HepG2 (cell line): ENCODE data around the gene S1PR3. TPM values are rescaled to one million over a fixed set of nuclear protein-coding genes. Genes with fewer than 3 reads are reported as not detected.

Experiments used
- ATAC-seq: fragments of 200-7000 bp; cut with Tn5 transposase; 3 replicates; pipeline ENCODE4 v1.9.1; 2020; ENCODE audit warnings: mild to moderate bottlenecking, moderate library complexity
- BruUV-seq: library from RNA; stranded (reverse); fragments of 400-500 nt; replicated peaks from 2 replicates; lab custom pipeline; 2021; lab: Mats Ljungman, UMichigan
- CTCF ChIA-PET: fragments of 300-600 bp; formaldehyde crosslinking; extraction: SDS; loops from one replicate; lab custom pipeline; 2021; ENCODE audit warnings: low total read pairs, inconsistent platforms, low intra/inter-chr PET ratio; lab: Yijun Ruan, JAX
- POLR2A ChIA-PET: fragments of 350-600 bp; sonication (Branson Sonifier 250); formaldehyde crosslinking; loops from one replicate; lab custom pipeline; 2020; ENCODE audit warnings: antibody characterized with exemption, inconsistent platforms; lab: Yijun Ruan, JAX
- DNase-seq: peaks from one replicate; pipeline ENCODE4 v3.0.0-alpha.2; 2015; ENCODE audit warnings: low spot score
- FAIRE-seq: peaks from 3 replicates; lab custom pipeline; 2011; peaks lifted over from hg19 to GRCh38; lab: Jason Lieb, UNC
- H2AFZ ChIP-seq: one replicate; pipeline ENCODE4 v1.6.1; 2011; ENCODE audit warnings: low read length, inconsistent platforms
- H3K27ac ChIP-seq: fragments of 300-600 bp; 3 replicates; pipeline ENCODE4 v1.8.0; 2011; ENCODE audit warnings: mixed run types, mild to moderate bottlenecking, mixed read lengths, low read length, inconsistent platforms; ENCODE audit not compliant: insufficient read depth; ENCODE audit errors: extremely low read length
- H3K27me3 ChIP-seq, 2 experiments: fragments of 200-600 bp in 1 of 2; 2 replicates in 1 of 2; 3 replicates in 1 of 2; pipeline versions ENCODE4 v1.6.0 to v1.8.0; 2011; ENCODE audit warnings: low read length in 2 of 2, mild to moderate bottlenecking in 2 of 2, moderate library complexity in 2 of 2, inconsistent platforms in 1 of 2; ENCODE audit not compliant: insufficient read depth in 2 of 2, control insufficient read depth in 1 of 2
- H3K36me3 ChIP-seq, 2 experiments: fragments of 200-600 bp in 1 of 2; replicated peaks in 1 of 2; 2 replicates in 1 of 2; 3 replicates in 1 of 2; pipeline versions ENCODE4 v1.5.1 to v1.8.0; 2011; ENCODE audit warnings: low read length in 2 of 2, inconsistent platforms in 1 of 2; ENCODE audit not compliant: insufficient read depth in 2 of 2, control insufficient read depth in 1 of 2
- H3K4me1 ChIP-seq: 2 replicates; pipeline ENCODE4 v1.5.1; 2012; ENCODE audit warnings: low read length, inconsistent platforms; ENCODE audit not compliant: insufficient read depth
- H3K4me2 ChIP-seq: 2 replicates; pipeline ENCODE4 v1.6.0; 2011; ENCODE audit warnings: low read depth, low read length, inconsistent platforms
- H3K4me3 ChIP-seq, 3 experiments: fragments of 200-600 bp in 1 of 3; sonication (generic), shearing (Covaris generic) in 1 of 3; replicated peaks in 1 of 3; 2 replicates each; pipeline ENCODE4 v1.5.1; 2011 to 2016; ENCODE audit warnings: low read length in 3 of 3, inconsistent platforms in 2 of 3, low read depth in 2 of 3, mild to moderate bottlenecking in 2 of 3, control low read depth in 1 of 3, mixed read lengths in 1 of 3; ENCODE audit not compliant: insufficient read depth in 1 of 3
- H3K79me2 ChIP-seq: one replicate; pipeline ENCODE4 v1.6.1; 2011; ENCODE audit warnings: low read length, inconsistent platforms; ENCODE audit not compliant: insufficient read depth
- H3K9ac ChIP-seq: 2 replicates; pipeline ENCODE4 v1.6.0; 2011; ENCODE audit warnings: mild to moderate bottlenecking, low read depth, low read length, inconsistent platforms; ENCODE audit not compliant: insufficient read depth
- H3K9me3 ChIP-seq: 2 replicates; pipeline ENCODE4 v1.5.1; 2012; ENCODE audit warnings: mild to moderate bottlenecking, low read length
- H4K20me1 ChIP-seq: 2 replicates; pipeline ENCODE4 v1.6.0; 2011; ENCODE audit warnings: inconsistent platforms, mild to moderate bottlenecking, low read length, moderate library complexity; ENCODE audit not compliant: insufficient read depth
- ARNTL ChIP-seq: sonication (generic); formaldehyde crosslinking; IDR thresholded peaks from 2 replicates; pipeline ENCODE4 v1.4.0; 2020; ENCODE audit warnings: mild to moderate bottlenecking, missing genetic modification reagents
- GLI4 ChIP-seq: sonication (generic); formaldehyde crosslinking; IDR thresholded peaks from 2 replicates; pipeline ENCODE4 v1.5.1; 2020; ENCODE audit warnings: missing genetic modification reagents, mild to moderate bottlenecking, moderate library complexity, borderline replicate concordance
- HOXA9 ChIP-seq: sonication (generic); formaldehyde crosslinking; IDR thresholded peaks from 2 replicates; pipeline ENCODE4 v1.8.1; 2022; ENCODE audit warnings: missing genetic modification reagents, mild to moderate bottlenecking, moderate library complexity, borderline replicate concordance
- ZNF253 ChIP-seq: sonication (generic); formaldehyde crosslinking; IDR thresholded peaks from 2 replicates; pipeline ENCODE4 v1.8.0; 2022; ENCODE audit warnings: mild to moderate bottlenecking, missing genetic modification reagents, borderline replicate concordance
- ZNF484 ChIP-seq: sonication (generic); formaldehyde crosslinking; IDR thresholded peaks from 2 replicates; pipeline ENCODE4 v1.5.1; 2020; ENCODE audit warnings: mild to moderate bottlenecking, low read depth, missing genetic modification reagents, borderline replicate concordance
- ZNF530 ChIP-seq: sonication (generic); formaldehyde crosslinking; IDR thresholded peaks from 2 replicates; pipeline ENCODE4 v1.5.0; 2020; ENCODE audit warnings: low read depth, mild to moderate bottlenecking, missing genetic modification reagents
- ZNF713 ChIP-seq: sonication (generic); formaldehyde crosslinking; IDR thresholded peaks from 2 replicates; pipeline ENCODE4 v1.4.0; 2020; ENCODE audit warnings: mild to moderate bottlenecking, missing genetic modification reagents
- whole genome bisulfite sequencing: methylation state at CpG from one replicate; pipeline ENCODE4 v1.1.6; 2017; ENCODE audit warnings: low lambda C conversion rate; 5-methylcytosine and 5-hydroxymethylcytosine counted together
- in situ Hi-C: cut with HindIII; loops from 2 replicates; pipeline ENCODE4 v1.10.0; 2017; ENCODE audit warnings: low pct_unique_long_range_greater_than_20kb; ENCODE audit not compliant: extremely low pct_ligation_motif_present
- intact Hi-C: fragments of 100-400 bp; cut with micrococcal nuclease; formaldehyde crosslinking; loops from one replicate; pipeline ENCODE4 v1.10.0; 2022; ENCODE audit not compliant: unreplicated experiment
- polyA plus RNA-seq, 8 experiments: library from polyadenylated mRNA; depleted of rRNA in 3 of 8; stranded (reverse) in 7 of 8; unstranded in 1 of 8; fragments of >200 nt; fragmentation: Illumina TruSeq in 4 of 8; extraction: Trizol in 4 of 8; gene quantifications; 2 replicates each; pipeline versions ENCODE4 v1.2.1 to v1.2.3, GENCODE V29; 2011 to 2016; ENCODE audit warnings: low read depth in 4 of 8, missing spikeins in 1 of 8, mixed read lengths in 1 of 8; ENCODE audit not compliant: insufficient read depth in 1 of 8
- total RNA-seq, 5 experiments: library from RNA; depleted of rRNA; stranded (reverse); fragments of >200 nt; fragmentation: Illumina TruSeq; extraction: Trizol; gene quantifications; 2 replicates each; pipeline ENCODE4 v1.2.3, GENCODE V29; 2016; ENCODE audit warnings: low read depth in 1 of 5
- TF ChIP-seq, protein P1 (sequence below): sonication (generic); formaldehyde crosslinking; IDR thresholded peaks from 2 replicates; pipeline ENCODE4 v1.4.0; 2020; ENCODE audit warnings: mild to moderate bottlenecking, missing genetic modification reagents
- TF ChIP-seq, protein P2 (sequence below): fragments of 450-650 bp; IDR thresholded peaks from 2 replicates; pipeline ENCODE4 v1.6.1; 2016

S1PR3 gene
- total and polyA plus RNA-seq, 2 of the 13 experiments (the other 11 are each of a cell fraction or from before 2014, with no cell fraction given), result 0.02 TPM; not detected in 1

DNA sequence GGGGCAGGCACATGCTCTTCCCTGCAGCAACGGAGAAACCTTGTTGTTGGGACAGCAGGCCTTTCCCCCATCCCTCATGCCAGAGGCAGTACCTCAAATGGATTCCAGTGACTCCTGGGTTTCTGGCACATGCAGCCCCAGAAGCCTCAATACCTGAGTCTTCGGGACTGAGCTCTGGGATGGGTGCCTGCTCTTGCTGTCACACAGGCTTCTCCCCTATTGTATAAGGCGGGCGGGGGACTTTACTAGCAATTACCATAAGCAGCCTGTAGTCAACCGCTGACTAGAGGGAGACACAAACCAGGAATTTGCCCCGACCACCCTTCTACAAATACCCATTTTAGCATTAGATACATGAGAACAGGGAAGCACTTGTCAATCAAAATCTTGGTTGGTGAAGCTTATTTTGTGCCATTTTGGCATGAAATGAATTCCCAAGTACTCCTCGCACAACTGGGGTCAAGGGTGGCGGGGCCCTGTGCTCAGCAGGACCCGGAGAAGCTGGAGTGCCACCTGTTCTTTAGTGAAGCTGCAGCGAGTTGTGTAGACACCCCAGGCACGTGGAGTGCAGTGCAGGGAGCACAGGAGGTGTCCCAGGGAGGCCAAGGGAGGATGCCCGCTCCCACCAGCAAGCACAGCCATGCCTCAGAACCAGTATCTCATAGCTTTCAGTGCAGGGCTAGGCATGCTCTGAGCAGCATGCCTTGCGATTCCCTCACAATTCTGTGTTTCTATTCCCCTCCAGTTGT, 21.2 kb downstream of the S1PR3 start:
- Histone ChIP-seq H4K20me1 (no peaks in the 10 kb centered on the region), H3K36me3 (no peaks in the 10 kb centered on the region), H3K4me3 (no peak overlapping the region), H3K9me3 (no peaks in the 10 kb centered on the region), H3K4me1 (no peaks in the 10 kb centered on the region), H3K9ac (no peak overlapping the region), H3K27me3 (no peaks in the 10 kb centered on the region), H3K79me2 (no peaks in the 10 kb centered on the region), H2AFZ (no peak overlapping the region), H3K27ac (no peak overlapping the region), H3K4me2 (no peak overlapping the region)
- ATAC-seq, result no peak
- intact Hi-C loops, result no loop called here
- in situ Hi-C loops, result no loop called here
- TF ChIP-seq, protein P1, sequence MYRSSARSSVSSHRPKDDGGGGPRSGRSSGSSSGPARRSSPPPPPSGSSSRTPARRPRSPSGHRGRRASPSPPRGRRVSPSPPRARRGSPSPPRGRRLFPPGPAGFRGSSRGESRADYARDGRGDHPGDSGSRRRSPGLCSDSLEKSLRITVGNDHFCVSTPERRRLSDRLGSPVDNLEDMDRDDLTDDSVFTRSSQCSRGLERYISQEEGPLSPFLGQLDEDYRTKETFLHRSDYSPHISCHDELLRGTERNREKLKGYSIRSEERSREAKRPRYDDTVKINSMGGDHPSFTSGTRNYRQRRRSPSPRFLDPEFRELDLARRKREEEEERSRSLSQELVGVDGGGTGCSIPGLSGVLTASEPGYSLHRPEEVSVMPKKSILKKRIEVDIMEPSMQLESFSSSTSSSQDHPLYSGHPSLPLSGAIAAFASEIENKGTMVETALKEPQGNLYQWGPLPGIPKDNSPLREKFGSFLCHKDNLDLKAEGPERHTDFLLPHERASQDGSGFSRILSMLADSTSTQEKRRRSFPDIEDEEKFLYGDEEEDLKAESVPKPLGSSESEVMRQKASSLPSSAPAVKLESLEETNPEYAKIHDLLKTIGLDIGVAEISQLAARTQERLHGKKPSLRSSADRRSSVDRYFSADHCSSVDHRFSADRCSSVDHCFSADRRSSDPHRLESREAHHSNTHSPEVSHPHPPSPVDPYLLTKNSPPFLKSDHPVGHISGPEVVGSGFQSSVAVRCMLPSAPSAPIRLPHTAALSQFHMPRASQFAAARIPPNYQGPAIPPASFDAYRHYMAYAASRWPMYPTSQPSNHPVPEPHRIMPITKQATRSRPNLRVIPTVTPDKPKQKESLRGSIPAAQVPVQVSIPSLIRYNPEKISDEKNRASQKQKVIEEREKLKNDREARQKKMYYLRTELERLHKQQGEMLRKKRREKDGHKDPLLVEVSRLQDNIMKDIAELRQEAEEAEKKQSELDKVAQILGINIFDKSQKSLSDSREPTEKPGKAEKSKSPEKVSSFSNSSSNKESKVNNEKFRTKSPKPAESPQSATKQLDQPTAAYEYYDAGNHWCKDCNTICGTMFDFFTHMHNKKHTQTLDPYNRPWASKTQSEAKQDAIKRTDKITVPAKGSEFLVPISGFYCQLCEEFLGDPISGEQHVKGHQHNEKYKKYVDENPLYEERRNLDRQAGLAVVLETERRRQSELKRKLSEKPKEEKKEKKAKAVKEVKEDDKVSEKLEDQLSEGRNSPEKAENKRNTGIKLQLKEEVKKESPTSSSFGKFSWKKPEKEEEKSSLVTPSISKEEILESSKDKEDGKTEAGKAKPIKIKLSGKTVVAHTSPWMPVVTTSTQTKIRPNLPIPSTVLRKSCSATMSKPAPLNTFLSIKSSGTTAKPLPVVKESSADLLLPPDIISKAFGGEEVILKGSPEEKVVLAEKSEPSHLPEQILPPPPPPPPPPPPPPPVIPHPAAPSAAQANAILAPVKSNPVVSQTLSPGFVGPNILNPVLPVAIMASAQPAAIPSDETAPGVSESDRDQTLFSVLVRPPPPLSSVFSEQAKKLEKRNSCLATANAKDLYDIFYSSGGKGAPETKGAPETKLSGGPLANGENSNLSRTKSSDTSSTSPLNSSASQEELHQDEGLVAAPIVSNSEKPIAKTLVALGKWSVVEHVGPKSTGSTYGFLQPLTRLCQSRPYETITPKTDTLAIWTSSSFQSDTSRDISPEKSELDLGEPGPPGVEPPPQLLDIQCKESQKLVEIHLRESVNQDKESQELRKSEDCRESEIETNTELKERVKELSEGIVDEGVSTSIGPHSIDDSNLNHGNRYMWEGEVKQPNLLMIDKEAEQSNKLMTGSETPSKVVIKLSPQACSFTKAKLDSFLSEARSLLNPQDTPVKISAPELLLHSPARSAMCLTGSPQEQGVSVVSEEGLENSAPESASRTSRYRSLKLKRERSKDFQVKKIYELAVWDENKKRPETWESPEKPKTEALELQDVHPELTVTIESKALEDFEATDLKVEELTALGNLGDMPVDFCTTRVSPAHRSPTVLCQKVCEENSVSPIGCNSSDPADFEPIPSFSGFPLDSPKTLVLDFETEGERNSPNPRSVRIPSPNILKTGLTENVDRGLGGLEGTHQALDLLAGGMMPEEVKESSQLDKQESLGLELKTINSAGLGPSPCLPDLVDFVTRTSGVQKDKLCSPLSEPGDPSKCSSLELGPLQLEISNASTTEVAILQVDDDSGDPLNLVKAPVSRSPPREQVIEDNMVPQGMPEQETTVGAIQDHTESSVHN, result no peak
- TF ChIP-seq, protein P2, sequence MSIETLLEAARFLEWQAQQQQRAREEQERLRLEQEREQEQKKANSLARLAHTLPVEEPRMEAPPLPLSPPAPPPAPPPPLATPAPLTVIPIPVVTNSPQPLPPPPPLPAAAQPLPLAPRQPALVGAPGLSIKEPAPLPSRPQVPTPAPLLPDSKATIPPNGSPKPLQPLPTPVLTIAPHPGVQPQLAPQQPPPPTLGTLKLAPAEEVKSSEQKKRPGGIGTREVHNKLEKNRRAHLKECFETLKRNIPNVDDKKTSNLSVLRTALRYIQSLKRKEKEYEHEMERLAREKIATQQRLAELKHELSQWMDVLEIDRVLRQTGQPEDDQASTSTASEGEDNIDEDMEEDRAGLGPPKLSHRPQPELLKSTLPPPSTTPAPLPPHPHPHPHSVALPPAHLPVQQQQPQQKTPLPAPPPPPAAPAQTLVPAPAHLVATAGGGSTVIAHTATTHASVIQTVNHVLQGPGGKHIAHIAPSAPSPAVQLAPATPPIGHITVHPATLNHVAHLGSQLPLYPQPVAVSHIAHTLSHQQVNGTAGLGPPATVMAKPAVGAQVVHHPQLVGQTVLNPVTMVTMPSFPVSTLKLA, result no peak
- TF ChIP-seq GLI4 (CRISPR knock-in tag), result no peak
- TF ChIP-seq ZNF253, result no peak
- TF ChIP-seq ZNF530 (CRISPR knock-in tag), result no peak
- no peak for TF ChIP-seq ARNTL (CRISPR knock-in tag)
- TF ChIP-seq ZNF713, result no peak
- no peak for TF ChIP-seq HOXA9 (CRISPR knock-in tag)
- no peak for TF ChIP-seq ZNF484 (CRISPR knock-in tag)
- BruUV-seq, result no TSS peak
- FAIRE-seq, result no peak
- CTCF ChIA-PET, result no interaction called here
- WGBS, result 30% methylated on average over 9 of the region's 13 CpGs
- POLR2A ChIA-PET, result no interaction called here
- no peak for DNase-seq
